RPMI7951 (cell line): Measurements from ENCODE around the gene FCGR3B. TPM values are rescaled to one million over a fixed set of nuclear protein-coding genes. Genes with fewer than 3 reads are reported as not detected.
A peak's percentile ranks its signal among the peaks of the same experiment; 100 is the strongest.
"Not testable (repeated sequence)": the region's sequence is repeated elsewhere in the genome, so short reads cannot be mapped to it uniquely, and the experiment has no call there.

Experiments used
- DNase-seq: peaks from one replicate; pipeline ENCODE4 v3.0.0-alpha.2; 2012; ENCODE audit warnings: low read depth
- total RNA-seq: library from RNA; depleted of rRNA; stranded (reverse); fragments of >200 nt; shearing (Covaris generic); gene quantifications from 2 replicates; pipeline ENCODE4 v1.2.3, GENCODE V29; 2014; rRNA removed

The FCGR3B gene
- total RNA-seq: not detected in 2 replicates

DNA sequence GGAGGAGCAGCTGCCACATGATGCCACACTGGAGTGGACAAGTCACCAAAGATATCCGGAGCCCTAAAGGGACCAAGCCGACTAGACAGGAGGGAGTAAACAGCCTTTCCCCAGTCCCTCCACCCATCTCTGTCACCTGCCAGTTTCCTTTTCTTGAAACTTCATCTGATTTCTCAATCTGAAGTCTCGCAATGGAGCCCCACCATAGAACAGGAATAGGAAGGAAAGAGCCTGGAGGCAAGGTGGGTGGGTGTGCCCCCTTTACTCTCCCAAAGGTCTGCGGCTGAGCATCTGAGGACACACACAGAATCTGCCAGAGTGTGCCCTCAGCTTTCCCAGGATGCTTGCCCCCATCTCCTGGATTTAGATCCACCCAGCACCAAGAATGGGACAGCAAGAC is at the start of gene FCGR3B:
TSS of gene FCGR3B (minus strand) at position 101 of the 400 bp plus-strand sequence. CDS start at position 19, 82 bp downstream.
- no peak for DNase-seq

DNA sequence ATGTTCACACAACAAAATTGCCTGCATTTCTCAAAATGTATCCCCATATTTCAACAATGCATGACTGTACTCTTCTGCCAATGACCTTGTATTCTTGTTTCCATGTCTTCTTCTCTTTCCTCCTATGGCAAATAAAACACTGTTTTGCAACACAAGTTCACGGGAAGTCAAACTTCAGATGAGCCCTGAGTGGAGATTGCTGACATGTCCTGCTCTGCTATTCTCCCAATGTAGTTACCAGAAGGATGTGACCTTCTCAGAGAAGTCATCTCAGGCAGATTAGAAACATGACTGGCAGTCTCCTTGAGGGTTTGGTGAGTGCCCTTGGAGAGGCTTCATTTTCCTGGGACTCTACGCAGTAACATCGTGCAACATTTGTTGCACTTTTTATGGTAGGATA is 47.5 kb upstream of the FCGR3B start:
- DNase-seq: no peak

DNA sequence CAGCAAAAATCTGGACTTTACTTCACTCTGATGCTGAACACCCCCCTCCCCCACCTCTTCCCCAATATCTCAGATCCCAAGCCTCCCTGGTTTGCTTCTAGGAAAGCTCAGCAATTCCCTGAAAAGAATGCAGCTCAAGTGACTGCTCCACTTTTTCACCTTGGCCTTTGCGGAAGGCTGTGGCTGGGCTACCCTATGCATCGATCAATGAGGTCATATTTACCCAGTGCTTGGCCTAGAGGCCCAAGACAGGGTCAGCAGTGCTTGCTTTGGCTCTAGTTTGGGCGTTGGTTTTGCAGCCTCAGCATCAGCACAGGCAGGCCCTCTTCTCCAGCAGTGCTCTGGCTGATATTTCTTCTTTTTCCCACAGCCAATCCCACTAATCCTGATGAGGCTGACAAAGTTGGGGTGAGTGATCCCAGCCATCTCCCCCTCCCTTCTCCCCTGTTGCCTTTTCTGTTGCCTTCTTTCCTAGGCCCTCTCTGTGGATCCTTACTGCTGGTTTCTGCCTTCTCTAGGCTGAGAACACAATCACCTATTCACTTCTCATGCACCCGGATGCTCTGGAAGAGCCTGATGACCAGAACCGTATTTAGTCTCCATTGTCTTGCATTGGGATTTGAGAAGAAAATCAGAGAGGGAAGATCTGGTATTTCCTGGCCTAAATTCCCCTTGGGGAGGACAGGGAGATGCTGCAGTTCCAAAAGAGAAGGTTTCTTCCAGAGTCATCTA is 46.1 kb upstream of the FCGR3B start:
- DNase-seq: no peak

DNA sequence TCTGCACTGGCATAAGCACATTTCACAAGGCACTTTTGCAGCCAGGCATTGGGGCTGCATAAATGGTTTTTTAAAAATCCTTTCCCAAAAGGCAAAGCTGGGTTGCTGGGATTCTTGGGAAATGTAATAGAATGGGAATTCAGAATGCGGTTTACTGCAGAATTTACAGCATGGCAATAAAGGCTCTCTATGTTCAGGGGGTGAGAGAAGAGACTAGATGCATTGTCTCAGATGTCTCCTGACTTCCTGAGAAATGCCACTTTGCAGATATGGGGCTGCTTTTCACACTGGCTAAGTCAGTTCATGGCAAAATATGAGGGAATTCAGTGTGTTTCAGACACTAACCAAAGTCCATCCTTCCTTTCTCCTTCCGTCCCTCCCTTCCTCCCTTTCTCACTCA is 45.5 kb upstream of the FCGR3B start:
- DNase-seq: peak; percentile 37

DNA sequence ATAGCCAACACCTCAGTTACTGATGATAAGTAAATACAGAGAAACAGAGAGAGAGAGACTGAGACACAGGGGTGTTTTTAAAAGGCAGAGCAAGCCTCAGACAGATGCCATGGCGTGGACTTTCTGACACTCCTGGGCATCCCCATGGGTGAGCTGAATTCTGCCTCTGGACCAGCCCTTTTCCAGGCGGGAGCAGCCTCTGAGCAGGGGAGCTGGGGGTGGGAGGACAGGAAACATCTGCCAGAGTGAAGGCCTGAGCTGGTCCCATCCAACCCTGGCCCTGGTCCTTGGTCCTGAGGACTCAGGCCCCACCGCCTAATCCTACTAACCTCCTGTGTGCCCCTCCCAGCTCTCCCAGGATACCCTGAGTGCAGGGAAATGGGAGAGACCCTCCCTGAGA is 43.9 kb upstream of the FCGR3B start:
- not testable (repeated sequence) for DNase-seq

DNA sequence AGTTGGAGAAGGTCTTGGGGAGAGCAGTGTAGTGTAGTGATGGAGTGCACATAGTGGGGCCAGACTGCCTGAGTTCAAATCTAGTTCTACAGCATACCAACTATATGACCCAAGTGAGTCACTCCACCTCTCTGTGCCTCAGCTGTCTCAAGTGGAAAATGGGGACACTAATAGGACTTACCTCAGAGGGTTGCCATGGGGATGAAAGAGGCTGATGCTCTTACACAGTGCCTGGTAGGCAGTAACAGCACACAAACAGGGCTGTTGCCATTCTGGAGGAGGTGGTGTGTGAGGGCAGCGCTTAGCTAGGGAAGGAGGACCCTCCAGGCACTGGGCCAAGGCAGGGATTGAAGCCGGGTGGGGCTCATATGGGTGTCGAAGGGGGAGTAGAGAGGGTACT is 43.5 kb upstream of the FCGR3B start:
- DNase-seq: not testable (repeated sequence)

DNA sequence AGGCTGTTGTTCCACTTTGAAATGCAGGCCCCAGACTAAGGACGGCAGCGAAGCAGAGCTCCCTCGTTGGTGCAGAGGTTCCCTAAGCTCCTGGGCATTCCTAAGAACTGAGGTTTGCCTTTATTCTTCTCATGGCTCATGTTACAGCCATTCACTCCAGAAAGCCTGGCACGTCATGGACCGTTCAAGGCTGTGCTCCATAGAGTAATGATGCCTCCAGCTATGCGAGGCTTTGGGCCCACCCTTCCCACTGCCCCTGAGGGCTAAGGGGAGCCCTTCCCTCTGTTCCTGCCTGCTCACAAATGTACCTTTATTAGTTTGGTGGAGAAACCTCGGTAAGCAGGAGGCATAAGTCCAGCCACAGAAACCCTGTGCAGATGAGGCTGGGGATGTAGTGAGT is 42.5 kb upstream of the FCGR3B start:
- not testable (repeated sequence) for DNase-seq

DNA sequence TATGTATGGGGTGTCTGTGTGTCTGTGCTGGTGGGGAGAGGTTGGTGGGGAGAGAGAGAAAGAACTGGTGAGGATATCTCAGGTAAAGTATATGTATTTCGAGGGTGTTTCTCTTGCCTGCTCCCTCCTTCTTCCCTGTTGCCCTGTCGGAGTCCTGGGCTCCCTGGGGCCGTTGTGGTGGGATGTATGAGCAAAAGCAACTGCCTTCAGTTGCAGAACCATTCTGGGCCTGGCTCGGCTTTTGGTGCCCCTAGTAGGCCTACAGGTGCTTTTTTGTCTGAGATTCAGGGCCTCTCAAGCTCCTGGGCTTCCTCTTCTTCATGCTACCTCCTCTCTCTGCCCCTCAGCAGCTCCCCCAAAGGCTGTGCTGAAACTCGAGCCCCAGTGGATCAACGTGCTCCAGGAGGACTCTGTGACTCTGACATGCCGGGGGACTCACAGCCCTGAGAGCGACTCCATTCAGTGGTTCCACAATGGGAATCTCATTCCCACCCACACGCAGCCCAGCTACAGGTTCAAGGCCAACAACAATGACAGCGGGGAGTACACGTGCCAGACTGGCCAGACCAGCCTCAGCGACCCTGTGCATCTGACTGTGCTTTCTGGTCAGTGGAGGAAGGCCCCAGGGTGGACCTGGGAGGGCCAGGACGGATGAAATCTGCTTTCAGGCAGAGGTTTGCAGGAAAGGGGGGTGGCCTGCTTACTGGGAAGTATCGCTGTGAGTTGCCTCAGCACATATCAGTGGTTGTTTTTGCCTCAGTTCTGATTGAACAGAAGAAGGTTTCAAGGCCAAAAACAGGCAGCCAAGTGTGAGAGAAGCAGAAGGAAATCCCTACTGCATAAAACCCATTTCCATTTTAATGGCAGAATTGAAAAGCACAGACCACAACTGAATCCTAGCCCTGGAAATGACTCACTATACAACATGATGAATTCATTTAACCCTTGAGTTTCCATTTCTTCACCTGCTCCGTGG is 40.4 kb upstream of the FCGR3B start:
- DNase-seq: peak; percentile 32

DNA sequence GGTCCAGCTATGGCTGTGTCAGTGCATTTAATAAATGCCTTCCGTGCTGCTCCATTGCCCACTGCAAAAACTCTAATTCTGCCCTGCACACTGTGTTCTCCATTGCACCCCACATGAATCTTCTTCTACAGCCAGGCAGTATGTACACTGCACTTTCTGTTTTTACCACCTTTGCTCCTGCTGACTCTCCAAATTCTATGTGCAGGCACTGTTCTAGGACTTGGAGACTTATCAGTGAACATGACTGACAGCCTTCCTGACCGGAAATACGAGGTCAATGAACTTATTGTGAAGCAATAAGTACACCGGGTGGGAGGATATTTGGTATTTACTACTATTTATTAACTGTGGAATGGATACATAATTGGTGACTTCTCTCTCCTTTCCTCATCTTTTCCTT is 33.7 kb upstream of the FCGR3B start:
- not testable (repeated sequence) for DNase-seq

DNA sequence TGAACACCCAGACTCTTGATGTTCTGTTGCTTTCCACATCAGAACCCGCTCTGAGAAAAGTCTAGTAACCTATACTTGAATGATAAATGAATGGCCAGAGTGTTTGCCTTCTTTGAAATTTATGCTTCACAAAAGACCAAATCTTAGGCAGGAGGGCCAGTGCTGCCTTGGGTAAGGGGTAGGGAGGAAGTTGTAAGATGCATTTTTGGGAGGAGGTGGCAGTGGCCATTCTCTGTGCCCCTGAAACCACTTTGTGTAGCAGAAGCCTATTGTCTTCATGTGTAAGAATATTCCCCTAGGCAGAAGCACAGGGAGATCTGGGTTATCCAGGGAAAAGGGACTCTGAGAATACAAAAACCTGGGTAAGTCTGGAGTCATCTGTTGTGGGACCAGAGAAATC is 32.6 kb upstream of the FCGR3B start:
- DNase-seq: not testable (repeated sequence)

DNA sequence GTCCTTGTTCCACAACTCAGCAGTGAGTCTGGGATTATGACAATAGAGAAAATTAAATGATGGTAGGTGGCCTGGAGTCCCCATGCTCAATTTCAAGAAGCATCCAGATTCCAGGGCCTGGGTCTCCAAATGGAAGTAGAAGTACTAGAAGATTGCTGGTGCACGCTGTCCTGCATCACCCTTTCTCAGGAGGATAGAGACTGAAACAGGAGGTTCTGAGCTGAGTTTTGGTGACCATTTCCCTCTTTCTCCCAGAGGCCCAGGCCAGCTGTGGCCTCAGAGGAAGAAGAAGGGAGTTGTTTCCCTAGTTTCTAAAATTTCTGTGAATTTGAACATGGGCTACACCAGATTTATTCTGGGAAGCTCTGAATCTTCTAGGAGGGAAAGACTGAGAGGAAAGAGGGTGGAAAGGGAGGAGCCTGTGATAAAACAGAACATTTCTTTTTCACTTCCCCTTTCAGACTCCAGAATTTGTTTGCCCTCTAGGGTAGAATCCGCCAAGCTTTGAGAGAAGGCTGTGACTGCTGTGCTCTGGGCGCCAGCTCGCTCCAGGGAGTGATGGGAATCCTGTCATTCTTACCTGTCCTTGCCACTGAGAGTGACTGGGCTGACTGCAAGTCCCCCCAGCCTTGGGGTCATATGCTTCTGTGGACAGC is 31.8 kb upstream of the FCGR3B start, which contains the start of gene FCGR2B:
TSS of gene FCGR2B (plus strand) at position 460 of the 656 bp plus-strand sequence. CDS start at position 559, 99 bp downstream.
- not testable (repeated sequence) for DNase-seq

DNA sequence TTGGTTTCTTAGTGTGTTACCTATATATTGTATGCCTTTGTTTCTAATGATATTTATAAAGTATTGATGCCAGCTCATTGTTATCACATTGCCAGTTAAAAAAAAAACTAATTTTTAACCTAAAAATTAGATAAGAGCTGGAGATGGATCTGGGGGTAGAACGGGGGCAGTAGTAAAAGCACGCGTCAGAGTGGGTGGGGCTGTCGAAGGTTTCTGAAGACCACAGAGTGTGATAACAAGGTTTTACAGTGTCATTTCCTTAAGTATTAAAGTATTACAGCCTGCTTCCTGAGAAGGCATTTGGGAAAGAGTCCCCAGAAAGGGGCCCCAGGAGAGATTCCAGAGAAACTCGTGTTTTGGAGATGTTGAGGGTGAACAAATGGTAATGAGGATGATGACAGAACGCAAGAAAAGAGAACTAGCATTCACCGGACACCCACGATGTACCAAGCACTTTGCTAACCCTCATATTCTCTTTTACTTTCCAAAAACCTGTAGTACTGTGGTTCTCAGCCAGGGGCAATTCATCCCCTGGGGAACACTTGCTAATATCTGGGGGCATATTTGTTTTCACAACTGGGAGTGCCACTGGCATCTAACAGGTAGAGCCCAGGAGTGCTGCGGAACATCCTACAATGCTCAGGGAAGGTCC is 30.8 kb upstream of the FCGR3B start:
- not testable (repeated sequence) for DNase-seq

DNA sequence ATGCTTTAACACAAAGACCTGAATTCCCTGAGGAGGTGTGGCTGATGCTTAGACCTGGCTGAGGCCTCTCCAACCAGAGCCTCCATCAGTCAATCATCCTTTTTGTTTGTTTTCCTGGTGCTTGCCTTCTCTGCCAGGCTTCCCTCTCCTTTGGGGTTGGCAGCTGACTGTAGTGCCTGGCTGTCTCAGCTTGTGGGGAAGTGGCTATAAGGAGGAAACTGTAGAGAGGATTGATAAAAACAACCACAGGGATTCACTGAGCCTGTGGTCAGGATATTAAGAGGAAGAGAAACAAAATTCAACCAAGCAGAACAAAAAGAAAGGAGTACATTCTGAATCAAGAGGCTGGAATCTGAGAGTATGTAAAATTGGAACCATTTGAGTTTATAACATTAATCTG is 27.5 kb upstream of the FCGR3B start:
- DNase-seq: not testable (repeated sequence)

DNA sequence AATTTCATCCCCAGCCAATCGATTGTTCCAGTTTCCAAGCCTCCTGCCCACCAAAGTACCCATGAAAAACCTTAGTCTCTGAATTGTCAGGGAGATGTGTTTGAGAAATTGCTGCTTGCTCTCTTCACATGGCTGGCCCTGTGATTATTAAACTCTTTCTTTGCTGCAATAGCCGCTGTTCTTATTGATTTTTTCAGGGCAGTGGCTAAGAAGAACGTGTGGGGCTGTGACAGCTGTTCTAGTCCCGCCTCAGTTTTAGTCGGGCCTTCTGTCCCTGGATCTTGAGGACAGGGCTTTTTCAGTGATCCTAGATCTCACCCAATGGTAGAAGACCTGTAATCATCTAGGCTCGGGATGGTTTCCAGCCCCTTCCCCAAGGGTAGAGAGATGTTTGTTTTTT is 23.0 kb upstream of the FCGR3B start:
- DNase-seq: not testable (repeated sequence)

DNA sequence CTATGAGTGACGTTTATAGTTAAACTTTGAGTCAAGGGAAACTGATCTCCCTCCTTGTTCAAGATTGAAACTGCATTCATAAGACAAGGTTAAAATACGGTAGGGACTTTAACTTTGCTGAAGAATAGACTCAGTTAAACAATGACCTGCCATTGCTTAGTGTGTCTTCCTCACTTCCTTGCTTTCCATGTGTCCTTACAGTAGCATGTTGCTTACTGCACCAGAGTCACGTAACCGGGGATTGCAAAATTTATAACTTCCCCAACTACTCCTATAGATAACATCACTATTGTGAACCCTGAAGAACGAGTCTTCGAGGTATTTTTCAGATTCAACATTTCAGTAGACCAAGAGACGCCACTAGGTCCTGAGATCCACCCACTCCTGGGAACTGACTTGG is 22.6 kb upstream of the FCGR3B start:
- not testable (repeated sequence) for DNase-seq

DNA sequence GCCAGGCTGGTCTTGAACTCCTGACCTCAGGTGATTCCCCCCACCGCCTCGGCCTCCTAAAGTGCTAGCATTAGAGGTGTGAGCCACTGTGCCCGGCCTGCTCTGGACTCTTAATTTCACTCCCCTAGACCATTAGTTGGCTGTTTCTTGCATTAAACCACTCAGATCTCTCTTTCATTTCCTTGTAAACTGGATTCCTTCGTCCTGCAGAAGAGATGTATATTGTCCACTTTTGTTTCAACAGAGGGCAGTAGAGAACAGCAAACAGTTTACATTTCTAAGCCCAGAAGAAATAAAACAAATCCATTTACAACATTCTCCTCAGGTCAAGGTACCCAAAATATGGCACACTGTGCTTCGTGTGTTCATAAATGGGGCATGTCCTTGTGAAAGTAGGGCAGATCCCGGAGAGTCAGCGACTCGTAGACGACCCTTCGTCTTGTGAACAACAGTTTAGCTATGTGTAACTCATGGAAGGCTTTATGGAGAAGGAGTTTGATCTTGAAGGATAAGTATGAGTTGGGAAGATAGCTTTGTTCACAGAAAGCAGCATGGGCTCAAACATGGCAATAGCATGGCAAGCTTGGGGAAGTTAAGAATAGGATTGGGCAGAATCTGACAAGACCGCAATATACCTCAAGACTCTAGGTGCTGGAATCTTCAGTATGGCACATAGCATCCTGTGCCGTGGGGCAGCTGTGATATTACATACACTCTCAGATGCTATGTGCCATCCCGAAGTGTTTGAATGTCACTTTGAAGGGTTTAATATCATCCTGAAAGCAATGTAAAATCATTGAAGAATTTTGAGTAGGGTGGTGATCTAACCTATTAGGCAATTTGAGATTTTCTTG is 16.8 kb upstream of the FCGR3B start:
- peak; percentile 60 for DNase-seq

DNA sequence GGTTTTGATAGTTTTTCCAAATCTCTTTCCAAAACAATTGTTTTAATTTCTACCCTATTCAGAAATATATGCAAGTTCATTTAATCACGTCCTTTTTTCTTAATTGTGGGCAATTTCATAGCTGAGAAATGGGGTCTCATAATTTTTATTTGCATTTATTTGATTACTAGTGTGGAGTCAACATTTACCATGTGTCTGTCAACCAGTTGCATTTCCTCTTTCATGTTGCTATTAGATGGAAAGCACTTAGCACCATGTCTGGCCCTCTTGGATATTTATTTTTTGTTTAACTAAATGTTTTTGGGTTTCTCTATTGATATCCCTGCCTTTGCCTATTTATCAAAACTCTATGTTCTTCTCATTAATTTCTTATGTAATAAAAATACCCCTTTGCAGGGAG is 13.9 kb upstream of the FCGR3B start:
- not testable (repeated sequence) for DNase-seq

DNA sequence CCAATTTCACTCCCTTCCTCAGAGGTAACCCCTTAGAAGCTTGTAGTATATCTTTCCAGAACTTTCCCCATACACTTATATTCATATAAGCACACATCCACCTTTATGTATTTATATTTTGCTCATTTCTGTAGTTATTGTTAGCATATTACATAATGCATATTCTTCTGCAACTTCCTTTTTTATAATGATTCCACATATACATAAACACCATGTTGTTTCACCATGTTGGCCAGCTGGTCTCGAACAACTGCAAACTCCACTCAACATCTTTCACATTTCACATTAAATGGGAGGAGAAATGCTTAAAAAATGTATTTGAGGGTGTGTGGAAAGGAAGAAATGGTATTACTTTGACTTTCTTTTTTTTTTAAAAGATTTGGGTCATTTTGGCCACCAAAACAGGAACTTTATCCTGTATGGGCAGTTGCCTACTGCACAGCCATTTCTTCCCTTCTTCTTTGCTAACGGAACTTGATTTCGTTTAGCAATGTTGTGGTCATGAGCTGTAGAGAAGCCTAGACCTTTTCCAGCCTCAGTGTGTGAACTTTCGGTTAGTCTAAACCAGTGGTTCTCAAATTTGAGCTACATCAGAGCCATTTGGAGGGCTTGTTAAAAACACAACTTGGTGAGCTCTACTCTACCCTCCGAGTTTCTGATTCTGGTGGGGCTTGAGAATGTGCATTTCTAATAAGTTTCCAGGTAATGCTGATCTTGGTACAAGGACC is 12.7 kb upstream of the FCGR3B start:
- not testable (repeated sequence) for DNase-seq

DNA sequence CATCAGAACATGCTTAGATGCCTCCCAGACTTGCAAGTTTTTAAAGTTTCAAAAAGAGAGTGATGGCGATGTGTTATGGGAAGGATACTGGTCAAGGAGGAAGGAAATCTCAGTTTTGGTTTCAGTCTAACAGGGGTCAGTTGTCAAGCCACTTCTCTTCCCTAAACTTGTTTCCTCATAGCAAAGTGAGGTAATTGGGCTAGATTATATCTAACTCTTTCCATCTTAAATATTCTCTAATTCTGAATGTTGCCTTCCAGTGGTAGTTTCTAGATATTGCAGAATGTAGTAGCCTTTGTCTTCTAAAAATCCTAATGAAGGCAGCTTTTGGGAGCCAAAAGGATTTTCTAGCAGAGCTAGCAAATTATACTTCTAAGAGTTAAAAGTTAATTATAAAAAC is 11.7 kb upstream of the FCGR3B start:
- peak; percentile 14 for DNase-seq

DNA sequence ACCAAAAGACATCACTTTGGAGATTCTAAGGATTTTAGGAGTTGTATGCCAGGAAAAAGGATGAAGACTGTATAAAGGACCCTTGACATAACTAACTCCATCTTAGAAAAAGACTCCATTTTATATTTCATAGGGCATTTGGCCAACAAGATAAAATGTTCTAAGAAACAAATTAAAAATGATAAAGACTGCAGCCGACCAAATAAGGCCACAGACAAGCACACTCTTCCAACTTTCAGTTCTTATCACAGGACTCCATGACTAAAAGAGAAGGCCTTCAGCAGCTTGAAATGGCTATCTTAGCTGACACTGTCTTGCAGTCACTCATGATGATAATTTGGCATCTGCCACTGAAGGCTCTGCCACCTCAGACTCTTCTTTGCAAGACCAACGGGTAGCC is 8.2 kb upstream of the FCGR3B start:
- not testable (repeated sequence) for DNase-seq
